ENCODE results near the gene MAGEC2.

- no peak for TF ChIP-seq CTCF (IDR thresholded peaks at IDR 0.05)
- TF ChIP-seq POLR2A (IDR thresholded peaks at IDR 0.05): no peak
Measured at GRCh38 chrX:142251202-142251601, 46.1 kb upstream of the MAGEC2 start.
